IMR-90 (cell line): ENCODE results near the gene SLC16A8. TPM values are rescaled to one million over a fixed set of nuclear protein-coding genes. Genes with fewer than 3 reads are reported as not detected.

Experiments
- ATAC-seq: fragments of 200-7000 bp; cut with Tn5 transposase; 2 replicates; pipeline ENCODE4 v1.9.1; 2020; ENCODE audit warnings: low read depth, mild to moderate bottlenecking, moderate library complexity
- BruUV-seq: library from RNA; stranded (reverse); fragments of 400-500 nt; replicated peaks from 2 replicates; lab custom pipeline; 2021; lab: Mats Ljungman, UMichigan
- CTCF ChIA-PET: fragments of 300-600 bp; formaldehyde crosslinking; extraction: SDS; loops from one replicate; lab custom pipeline; 2021; ENCODE audit warnings: antibody characterized with exemption; lab: Yijun Ruan, JAX
- POLR2A ChIA-PET: fragments of 300-600 bp; sonication (Branson Sonifier 250); formaldehyde crosslinking; loops from one replicate; lab custom pipeline; 2022; ENCODE audit warnings: antibody characterized with exemption; ENCODE audit not compliant: unreplicated experiment; lab: Charles Lee
- DNase-seq: peaks from one replicate; pipeline ENCODE4 v3.0.0; 2013
- H2AFZ ChIP-seq: replicated peaks from 2 replicates; pipeline ENCODE3; 2013; ENCODE audit warnings: low read length, mild to moderate bottlenecking; ENCODE audit not compliant: poor library complexity
- H2AK5ac ChIP-seq: 2 replicates; pipeline ENCODE4 v1.6.1; 2013; ENCODE audit warnings: low read depth, low read length, inconsistent platforms
- H2AK9ac ChIP-seq: replicated peaks from 2 replicates; pipeline ENCODE3; 2013; ENCODE audit warnings: mild to moderate bottlenecking, low read depth, low read length, moderate library complexity; ENCODE audit not compliant: poor library complexity
- H2BK120ac ChIP-seq: 2 replicates; pipeline ENCODE4 v1.6.1; 2013; ENCODE audit warnings: low read depth, low read length, inconsistent platforms
- H2BK15ac ChIP-seq: 3 replicates; pipeline ENCODE4 v1.6.1; 2013; ENCODE audit warnings: low read depth, low read length, inconsistent platforms
- H2BK20ac ChIP-seq: 2 replicates; pipeline ENCODE4 v1.6.1; 2013; ENCODE audit warnings: low read depth, mild to moderate bottlenecking, inconsistent platforms, low read length, moderate library complexity
- H2BK5ac ChIP-seq: 2 replicates; pipeline ENCODE4 v1.6.1; 2013; ENCODE audit warnings: mild to moderate bottlenecking, low read depth, low read length, inconsistent platforms; ENCODE audit not compliant: poor library complexity, severe bottlenecking
- H3K14ac ChIP-seq: replicated peaks from 2 replicates; pipeline ENCODE4 v1.6.1; 2013; ENCODE audit warnings: low read depth, low read length, inconsistent platforms
- H3K18ac ChIP-seq: 2 replicates; pipeline ENCODE4 v1.6.1; 2013; ENCODE audit warnings: low read depth, low read length, control low read depth
- H3K23ac ChIP-seq: 2 replicates; pipeline ENCODE4 v1.6.1; 2013; ENCODE audit warnings: low read depth, low read length, inconsistent platforms
- H3K27ac ChIP-seq: 2 replicates; pipeline ENCODE4 v1.5.1; 2013; ENCODE audit warnings: mild to moderate bottlenecking, control low read depth, low read length; ENCODE audit not compliant: insufficient read depth
- H3K27me3 ChIP-seq: 2 replicates; pipeline ENCODE4 v1.6.1; 2013; ENCODE audit warnings: low read length; ENCODE audit not compliant: control insufficient read depth, insufficient read depth
- H3K36me3 ChIP-seq: 2 replicates; pipeline ENCODE4 v1.6.1; 2013; ENCODE audit warnings: low read length, mixed read lengths; ENCODE audit not compliant: control insufficient read depth, insufficient read depth
- H3K4ac ChIP-seq: 2 replicates; pipeline ENCODE4 v1.6.1; 2013; ENCODE audit warnings: low read depth, low read length, inconsistent platforms
- H3K4me1 ChIP-seq: 2 replicates; pipeline ENCODE4 v1.6.1; 2013; ENCODE audit warnings: low read length, mixed read lengths; ENCODE audit not compliant: control insufficient read depth, insufficient read depth
- H3K4me2 ChIP-seq: 2 replicates; pipeline ENCODE4 v1.6.1; 2013; ENCODE audit warnings: low read depth, mild to moderate bottlenecking, control low read depth, low read length, moderate library complexity
- H3K4me3 ChIP-seq: 2 replicates; pipeline ENCODE4 v1.5.1; 2013; ENCODE audit warnings: low read depth, mild to moderate bottlenecking, control low read depth, low read length, moderate library complexity; ENCODE audit not compliant: insufficient read depth
- H3K56ac ChIP-seq: 2 replicates; pipeline ENCODE4 v1.6.1; 2013; ENCODE audit warnings: low read length, inconsistent platforms; ENCODE audit not compliant: insufficient read depth; ENCODE audit errors: extremely low read depth
- H3K79me1 ChIP-seq, 2 experiments: 2 replicates each; pipeline ENCODE4 v1.6.1; 2013; ENCODE audit warnings: low read length in 2 of 2, inconsistent platforms in 1 of 2, low read depth in 1 of 2
- H3K9ac ChIP-seq: 2 replicates; pipeline ENCODE4 v1.6.1; 2013; ENCODE audit warnings: low read depth, low read length, control low read depth
- H3K9me1 ChIP-seq: 2 replicates; pipeline ENCODE4 v1.6.1; 2013; ENCODE audit warnings: low read length, inconsistent platforms; ENCODE audit not compliant: insufficient read depth
- H3K9me3 ChIP-seq: 2 replicates; pipeline ENCODE4 v1.6.1; 2013; ENCODE audit warnings: low read length; ENCODE audit not compliant: control insufficient read depth, insufficient read depth
- H4K20me1 ChIP-seq: 2 replicates; pipeline ENCODE4 v1.6.1; 2013; ENCODE audit warnings: low read length, inconsistent platforms; ENCODE audit not compliant: insufficient read depth
- H4K5ac ChIP-seq: 2 replicates; pipeline ENCODE4 v1.6.1; 2013; ENCODE audit warnings: mild to moderate bottlenecking, low read depth, low read length, control low read depth
- H4K8ac ChIP-seq, 2 experiments: 2 replicates each; pipeline ENCODE4 v1.6.1; 2013; ENCODE audit warnings: low read depth in 2 of 2, low read length in 2 of 2, control low read depth in 1 of 2, inconsistent platforms in 1 of 2
- H4K91ac ChIP-seq: 2 replicates; pipeline ENCODE4 v1.6.1; 2013; ENCODE audit warnings: low read depth, low read length, inconsistent platforms; ENCODE audit not compliant: insufficient read depth
- BHLHE40 ChIP-seq: fragments of 150-350 bp; IDR thresholded peaks from 2 replicates; pipeline ENCODE4 v1.6.1; 2016; ENCODE audit warnings: mild to moderate bottlenecking, low read depth, low read length
- CEBPB ChIP-seq: IDR thresholded peaks from 2 replicates; pipeline ENCODE4 v1.6.1; 2012; ENCODE audit warnings: low read depth, low read length, improper control_type of control experiment
- CHD1 ChIP-seq: IDR thresholded peaks from 2 replicates; pipeline ENCODE4 v1.6.1; 2012; ENCODE audit warnings: low read depth, low read length, improper control_type of control experiment
- CTCF ChIP-seq: conservative IDR thresholded peaks from 2 replicates; pipeline ENCODE4 v1.5.1; 2012; ENCODE audit warnings: mild to moderate bottlenecking, low read depth, low read length, improper control_type of control experiment
- ELK1 ChIP-seq: fragments of 150-350 bp; IDR thresholded peaks from 2 replicates; pipeline ENCODE4 v1.6.1; 2016; ENCODE audit warnings: low read depth, mild to moderate bottlenecking, low read length, moderate library complexity, borderline replicate concordance
- FOS ChIP-seq: fragments of 150-350 bp; IDR thresholded peaks from 2 replicates; pipeline ENCODE4 v1.6.1; 2016; ENCODE audit warnings: low read depth, low read length
- MAFK ChIP-seq: IDR thresholded peaks from 2 replicates; pipeline ENCODE4 v1.6.1; 2012; ENCODE audit warnings: low read depth, low read length, improper control_type of control experiment
- MAZ ChIP-seq: IDR thresholded peaks from 2 replicates; pipeline ENCODE4 v1.6.1; 2012; ENCODE audit warnings: low read depth, mild to moderate bottlenecking, low read length, improper control_type of control experiment, moderate library complexity, borderline replicate concordance
- MXI1 ChIP-seq: IDR thresholded peaks from 2 replicates; pipeline ENCODE4 v1.6.1; 2012; ENCODE audit warnings: low read depth, mild to moderate bottlenecking, low read length, moderate library complexity, borderline replicate concordance
- NFE2L2 ChIP-seq: fragments of 150-350 bp; IDR thresholded peaks from 2 replicates; pipeline ENCODE4 v1.6.1; 2016; ENCODE audit warnings: low read depth, mild to moderate bottlenecking, low read length
- POLR2A ChIP-seq: IDR thresholded peaks from 2 replicates; pipeline ENCODE4 v1.6.1; 2012; ENCODE audit warnings: mild to moderate bottlenecking, low read depth, low read length
- RAD21 ChIP-seq: IDR thresholded peaks from 2 replicates; pipeline ENCODE4 v1.6.1; 2012; ENCODE audit warnings: low read length, improper control_type of control experiment
- RCOR1 ChIP-seq: IDR thresholded peaks from 2 replicates; pipeline ENCODE4 v1.6.1; 2012; ENCODE audit warnings: mild to moderate bottlenecking, low read length, improper control_type of control experiment; ENCODE audit not compliant: insufficient replicate concordance
- RFX5 ChIP-seq: IDR thresholded peaks from 2 replicates; pipeline ENCODE4 v1.8.0; 2012; ENCODE audit warnings: low read depth, mild to moderate bottlenecking, low read length, moderate library complexity
- SMC3 ChIP-seq: fragments of 150-350 bp; IDR thresholded peaks from 2 replicates; pipeline ENCODE4 v1.6.1; 2016; ENCODE audit warnings: low read depth, mild to moderate bottlenecking, antibody characterized with exemption, low read length, moderate library complexity
- USF2 ChIP-seq: fragments of 150-350 bp; IDR thresholded peaks from 2 replicates; pipeline ENCODE4 v1.6.1; 2017; ENCODE audit warnings: mild to moderate bottlenecking, antibody characterized with exemption, low read length, low read depth
- WGBS, 2 experiments: methylation state at CpG; one replicate each; pipeline versions ENCODE4 v1.1.5 to v1.1.7; 2013; ENCODE audit warnings: missing lambda C conversion rate in 2 of 2; ENCODE audit not compliant: insufficient read length in 1 of 2; ENCODE audit errors: extremely low coverage in 2 of 2; 5-methylcytosine and 5-hydroxymethylcytosine counted together
- dilution Hi-C: fragments of 300-500 bp; cut with HindIII; formaldehyde crosslinking; loops from one replicate; pipeline ENCODE4 v1.14.3; 2018; ENCODE audit warnings: low sequenced_read_pairs; ENCODE audit not compliant: unreplicated experiment
- in situ Hi-C: fragments of 300-500 bp; cut with MboI; formaldehyde crosslinking; loops from 3 replicates; pipeline ENCODE4 v1.14.3; 2019; ENCODE audit warnings: low sequenced_read_pairs, inconsistent platforms, mixed read lengths
- intact Hi-C: fragments of 100-400 bp; cut with micrococcal nuclease; formaldehyde crosslinking; loops from 2 replicates; pipeline ENCODE4 v1.10.0; 2022
- polyA plus RNA-seq, 3 experiments: library from polyadenylated mRNA; depleted of rRNA; stranded (reverse); fragments of >200 nt; gene quantifications; 2 replicates each; pipeline ENCODE4 v1.2.3, GENCODE V29; 2012; ENCODE audit warnings: low replicate concordance in 1 of 3
- total RNA-seq: library from RNA; depleted of rRNA; stranded (reverse); fragments of >200 nt; gene quantifications from 2 replicates; pipeline ENCODE4 v1.2.3, GENCODE V29; 2012

SLC16A8 gene
- total and polyA plus RNA-seq, 2 of the 4 experiments (the other 2 are of a cell fraction) = not detected

GRCh38 chr22:38126928-38127668, 43.1 kb upstream of the SLC16A8 start:
- Histone ChIP-seq H3K18ac (no peak overlapping the region), H2BK120ac (no peak overlapping the region), H3K9me3 (no peaks in the 10 kb centered on the region), H2BK15ac (no peak overlapping the region), H3K4me3 (no peak overlapping the region), H2BK5ac (no peak overlapping the region), H3K9me1 (peaks cover 4% of the 10 kb centered on the region), H4K5ac (no peak overlapping the region), H3K27ac (no peak overlapping the region), H3K36me3 (no peaks in the 10 kb centered on the region), H3K9ac (no peak overlapping the region), H2AK9ac (no peak overlapping the region), H3K56ac (no peak overlapping the region), H3K23ac (no peak overlapping the region), H3K4ac (no peak overlapping the region), H4K8ac (no peak overlapping the region), H3K79me1 (no peaks in the 10 kb centered on the region), H4K20me1 (no peaks in the 10 kb centered on the region), H3K4me1 (no peaks in the 10 kb centered on the region), H3K4me2 (no peak overlapping the region), H2BK20ac (no peak overlapping the region), H3K27me3 (no peaks in the 10 kb centered on the region; the same call in 1 of the 2 replicates), H2AFZ (no peak overlapping the region), H3K14ac (no peak overlapping the region), H4K91ac (no peak overlapping the region), H2AK5ac (no peak overlapping the region)
- TF ChIP-seq CTCF (no peak), RFX5 (no peak), USF2 (no peak), MAFK (no peak), CEBPB (no peak), NFE2L2 (no peak), POLR2A (no peak), ELK1 (no peak), FOS (no peak), CHD1 (no peak), SMC3 (no peak), RCOR1 (no peak), MAZ (no peak), BHLHE40 (no peak), RAD21 (no peak), MXI1 (no peak)
- ATAC-seq (no peak), DNase-seq (no peak)
- BruUV-seq = no TSS peak
- dilution Hi-C loops (no loop called here), intact Hi-C loops (no loop called here), in situ Hi-C loops (no loop called here)
- CTCF ChIA-PET = no interaction called here
- WGBS, 2 experiments = 89% methylated on average over 5 of the region's 23 CpGs; no CpG with 5 or more reads in 1 of the 2 experiments
- POLR2A ChIA-PET = no interaction called here
